Ishikawa (cell line): ENCODE results near the gene CYP24A1.

ENCODE experiments used
- CEBPB ChIP-seq: IDR thresholded peaks from 2 replicates; pipeline ENCODE4 v1.6.1; 2012
- EGR1 ChIP-seq: IDR thresholded peaks from 2 replicates; pipeline ENCODE4 v1.6.1; 2012
- EP300 ChIP-seq: IDR thresholded peaks from 2 replicates; pipeline ENCODE4 v1.6.1; 2012; ENCODE audit warnings: borderline replicate concordance
- FOXM1 ChIP-seq: IDR thresholded peaks from 2 replicates; pipeline ENCODE4 v1.6.1; 2012; ENCODE audit warnings: low read depth, borderline replicate concordance
- TAF1 ChIP-seq: IDR thresholded peaks from 2 replicates; pipeline ENCODE4 v1.6.1; 2012; ENCODE audit warnings: low read depth, mild to moderate bottlenecking
- TCF12 ChIP-seq: IDR thresholded peaks from 2 replicates; pipeline ENCODE4 v1.6.1; 2012; ENCODE audit warnings: low read depth
- TEAD4 ChIP-seq: IDR thresholded peaks from 2 replicates; pipeline ENCODE4 v1.6.1; 2012
- YY1 ChIP-seq: IDR thresholded peaks from 2 replicates; pipeline ENCODE4 v1.6.1; 2012; ENCODE audit warnings: low read depth
- ZBTB7A ChIP-seq: IDR thresholded peaks from 2 replicates; pipeline ENCODE4 v1.6.1; 2012; ENCODE audit warnings: low read depth

- TF ChIP-seq EGR1: no peak
- TF ChIP-seq EP300: no peak
- no peak for TF ChIP-seq TCF12
- no peak for TF ChIP-seq YY1
- TF ChIP-seq ZBTB7A: no peak
- no peak for TF ChIP-seq TEAD4
- TF ChIP-seq TAF1: no peak
- no peak for TF ChIP-seq FOXM1
- TF ChIP-seq CEBPB: no peak
Measured at GRCh38 chr20:54140486-54140885, 33.3 kb downstream of the CYP24A1 start.
